Activated CD8-positive, alpha-beta T cell treated with anti-CD3 and anti-CD28 coated beads, Interleukin-2, amount 10 ng/mL, durations not matched to agents 7 days and 5 days (primary cell): Measurements from ENCODE around the gene DKC1. TPM values are rescaled to one million over a fixed set of nuclear protein-coding genes. Genes with fewer than 3 reads are reported as not detected.
"Not testable (repeated sequence)": the region's sequence is repeated elsewhere in the genome, so short reads cannot be mapped to it uniquely, and the experiment has no call there.

ENCODE experiments used
- ATAC-seq: fragments of 150-1000 bp; cut with Tn5 transposase; one replicate; pipeline ENCODE4 v1.10.0; 2021; ENCODE audit warnings: moderate library complexity
- CTCF ChIA-PET: fragments of 350-600 bp; sonication (Branson Sonifier 250); formaldehyde crosslinking; loops from one replicate; lab custom pipeline; 2021; ENCODE audit warnings: antibody characterized with exemption; lab: Charles Lee
- POLR2A ChIA-PET: fragments of 350-600 bp; sonication (Branson Sonifier 250); formaldehyde crosslinking; loops from one replicate; lab custom pipeline; 2021; ENCODE audit warnings: antibody characterized with exemption; lab: Charles Lee
- DNase-seq: peaks from one replicate; pipeline ENCODE4 v3.0.0-alpha.2; 2020
- H3K27ac Mint-ChIP-seq: one replicate; pipeline ENCODE4 v1.8.0; 2021; ENCODE audit warnings: mild to moderate bottlenecking, mixed read lengths
- H3K27me3 Mint-ChIP-seq: one replicate; pipeline ENCODE4 v1.8.0; 2021; ENCODE audit warnings: low read depth, mixed read lengths
- H3K36me3 Mint-ChIP-seq: one replicate; pipeline ENCODE4 v1.8.0; 2021; ENCODE audit warnings: low read depth, mixed read lengths
- H3K4me1 Mint-ChIP-seq: one replicate; pipeline ENCODE4 v1.8.0; 2021; ENCODE audit warnings: low read depth, mixed read lengths
- H3K4me3 Mint-ChIP-seq: one replicate; pipeline ENCODE4 v1.8.0; 2021; ENCODE audit warnings: mild to moderate bottlenecking, mixed read lengths
- H3K9me3 Mint-ChIP-seq: one replicate; pipeline ENCODE4 v1.8.0; 2022; ENCODE audit warnings: mixed read lengths; ENCODE audit not compliant: insufficient read depth
- total RNA-seq, 2 experiments: library from RNA; stranded (reverse); gene quantifications; one replicate each; pipeline ENCODE4 v1.2.3, GENCODE V29; 2021

DKC1 gene
- total RNA-seq, 2 experiments from 2014 or later = 76.0 to 82.8 TPM

DNA sequence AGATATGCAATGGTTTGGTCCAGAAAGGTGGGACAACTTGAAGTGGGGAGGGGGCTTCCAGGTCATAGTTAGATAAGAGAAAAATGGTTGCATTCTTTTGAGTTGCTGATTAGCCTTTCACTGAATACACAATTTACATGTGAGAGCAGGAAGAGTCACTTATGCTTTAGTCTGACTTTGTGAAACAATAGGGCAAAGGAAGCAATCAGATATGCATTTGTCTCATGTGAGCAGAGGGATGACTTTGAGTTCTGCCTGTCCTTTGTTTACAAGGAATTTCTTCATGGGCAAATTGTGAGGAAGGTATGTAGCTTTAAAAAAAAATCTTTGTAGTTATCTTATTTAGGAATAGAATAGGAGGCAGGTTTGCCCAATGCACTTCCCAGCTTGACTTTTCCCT is 58.9 kb downstream of the DKC1 start:
- Mint-ChIP-seq H3K27ac (no peak overlapping the region), H3K9me3 (no peaks in the 10 kb centered on the region), H3K4me3 (no peak overlapping the region), H3K4me1 (peaks cover 6% of the 10 kb centered on the region), H3K36me3 (no peaks in the 10 kb centered on the region), H3K27me3 (peaks cover 6% of the 10 kb centered on the region)
- ChIA-PET POLR2A (no interaction called here), CTCF (interaction anchor here (1.3 to 1.5 kb wide), 2 partner anchors 9 to 73 kb away, joined by 3 to 4 read pairs; no protein-coding TSS in a partner anchor)
- no peak for ATAC-seq
- no peak for DNase-seq

DNA sequence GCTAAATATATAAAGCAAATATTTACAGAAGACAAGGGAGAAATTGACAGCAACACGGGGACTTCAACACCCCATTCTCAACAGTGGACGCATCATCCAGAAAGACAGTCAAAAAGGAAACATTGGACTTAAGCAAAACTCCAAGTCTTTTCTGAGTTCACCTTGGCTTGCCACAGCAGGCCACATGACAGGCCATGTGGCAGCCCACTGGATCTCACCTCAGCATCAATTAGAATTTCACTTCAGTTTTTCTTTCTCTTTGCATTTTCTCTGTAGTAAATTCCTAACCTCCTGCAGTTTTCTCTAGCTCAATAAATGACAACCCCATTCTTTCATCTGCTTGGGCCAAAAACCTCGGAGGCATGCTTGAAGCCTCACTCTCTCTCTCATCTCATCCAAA is 59.4 kb downstream of the DKC1 start:
- peaks cover 6% of the 10 kb centered on the region for H3K27me3 Mint-ChIP-seq
- no peak for DNase-seq
- ATAC-seq = no peak
- ChIA-PET CTCF (interaction anchor here (1.3 to 1.5 kb wide), 2 partner anchors 9 to 73 kb away, joined by 3 to 4 read pairs; no protein-coding TSS in a partner anchor), POLR2A (no interaction called here)
- H3K27ac Mint-ChIP-seq = no peak overlapping the region
- H3K4me1 Mint-ChIP-seq = peaks cover 6% of the 10 kb centered on the region
- no peaks in the 10 kb centered on the region for H3K9me3 Mint-ChIP-seq
- no peak overlapping the region for H3K4me3 Mint-ChIP-seq
- no peaks in the 10 kb centered on the region for H3K36me3 Mint-ChIP-seq

DNA sequence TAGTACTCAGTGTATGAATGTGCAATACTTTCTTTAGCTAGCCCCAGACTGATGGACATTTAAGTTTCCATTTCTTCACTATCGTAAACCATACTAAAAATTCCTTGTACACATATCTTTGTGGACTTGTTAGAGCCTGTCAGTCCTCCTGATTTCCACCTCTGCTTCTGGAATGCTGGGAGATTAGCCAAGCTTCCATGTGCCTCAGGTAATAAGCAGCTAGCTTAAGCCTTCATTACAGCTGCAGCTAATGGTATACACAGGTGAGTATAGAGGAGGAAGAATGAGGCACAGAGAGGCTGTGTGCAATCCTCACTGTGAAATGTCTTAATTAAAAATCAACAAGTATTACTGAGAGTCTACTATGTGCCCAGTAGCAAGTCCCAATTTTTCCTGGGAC is 62.0 kb downstream of the DKC1 start:
- CTCF ChIA-PET = interaction anchor here (0.7 to 1.1 kb wide), 2 partner anchors 17 to 105 kb away, joined by 3 to 4 read pairs; no protein-coding TSS in a partner anchor
- H3K4me1 Mint-ChIP-seq = peaks cover 28% of the 10 kb centered on the region
- H3K27me3 Mint-ChIP-seq = peaks cover 6% of the 10 kb centered on the region
- POLR2A ChIA-PET = no interaction called here
- ATAC-seq (no peak), DNase-seq (no peak)
- no peak overlapping the region for H3K4me3 Mint-ChIP-seq
- H3K27ac Mint-ChIP-seq = no peak overlapping the region
- H3K36me3 Mint-ChIP-seq = no peaks in the 10 kb centered on the region
- H3K9me3 Mint-ChIP-seq = no peaks in the 10 kb centered on the region

DNA sequence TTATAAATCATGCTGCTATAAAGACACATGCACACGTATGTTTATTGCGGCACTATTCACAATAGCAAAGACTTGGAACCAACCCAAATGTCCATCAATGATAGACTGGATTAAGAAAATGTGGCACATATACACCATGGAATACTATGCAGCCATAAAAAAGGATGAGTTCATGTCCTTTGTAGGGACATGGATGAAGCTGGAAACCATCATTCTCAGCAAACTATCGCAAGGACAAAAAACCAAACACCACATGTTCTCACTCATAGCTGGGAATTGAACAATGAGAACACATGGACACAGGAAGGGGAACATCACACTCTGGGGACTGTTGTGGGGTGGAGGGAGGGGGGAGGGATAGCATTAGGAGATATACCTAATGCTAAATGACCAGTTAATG is 62.9 kb downstream of the DKC1 start:
- H3K36me3 Mint-ChIP-seq, ATAC-seq, H3K27me3 Mint-ChIP-seq, H3K4me3 Mint-ChIP-seq, DNase-seq, H3K27ac Mint-ChIP-seq, H3K9me3 Mint-ChIP-seq, POLR2A ChIA-PET: not testable (repeated sequence)
- peaks cover 36% of the 10 kb centered on the region for H3K4me1 Mint-ChIP-seq
- CTCF ChIA-PET = interaction anchor here (1.1 kb wide), 1 partner anchor 16 kb away, joined by 3 read pairs; no protein-coding TSS in a partner anchor

Other genes with a start within 250 kb of the DKC1 start
- gene FAM3A, start 246.6 kb upstream of the DKC1 start, total RNA-seq = 10 to 100 TPM; 28.5 to 31.6 TPM
- 100 to 1,000 TPM; 133 to 135 TPM for gene G6PD, start 216.0 kb upstream of the DKC1 start, total RNA-seq
- gene IKBKG, start 215.2 kb upstream of the DKC1 start, total RNA-seq = 10 to 100 TPM; 51.1 to 56.0 TPM
- not detected for gene CTAG1A, start 177.7 kb upstream of the DKC1 start, total RNA-seq
- gene CTAG1B, start 143.6 kb upstream of the DKC1 start, total RNA-seq = not detected
- not detected for gene CTAG2, start 109.3 kb upstream of the DKC1 start, total RNA-seq
- 10 to 100 TPM in 1 of 2 experiments, 1 to 10 TPM in 1; 9.9 to 10.3 TPM for gene GAB3, start 11.8 kb upstream of the DKC1 start, total RNA-seq
- gene MPP1, start 42.6 kb downstream of the DKC1 start, total RNA-seq = 10 to 100 TPM; 69.4 to 72.6 TPM
- not detected for gene SMIM9, start 71.8 kb downstream of the DKC1 start, total RNA-seq
- 10 to 100 TPM; 51.0 to 54.4 TPM for gene F8A1, start 123.5 kb downstream of the DKC1 start, total RNA-seq